Body of pancreas (tissue), 4 donors: ENCODE data around the gene CCDC70. TPM values are rescaled to one million over a fixed set of nuclear protein-coding genes. Genes with fewer than 3 reads are reported as not detected.

Experiments used
- ATAC-seq: fragments of 150-250 bp; one replicate; pipeline ENCODE4 v1.9.1; 2016
- DNase-seq, 4 donors: peaks; one replicate each; pipeline ENCODE4 v3.0.0-alpha.2; 2019
- H3K27ac ChIP-seq, 4 donors: fragments of 200-600 bp; sonication (generic); 1 replicate in 3 of 4; 2 replicates in 1 of 4; pipeline versions ENCODE4 v1.5.1 to v1.6.1; 2016 to 2019; ENCODE audit warnings: mild to moderate bottlenecking in 1 of 4, mixed read lengths in 1 of 4, moderate library complexity in 1 of 4
- H3K27me3 ChIP-seq, 2 donors: fragments of 200-600 bp; sonication (generic); one replicate each; pipeline ENCODE4 v1.6.0; 2016; ENCODE audit warnings: mild to moderate bottlenecking in 1 of 2
- H3K36me3 ChIP-seq, 2 donors: fragments of 200-600 bp; sonication (generic); replicated peaks in 1 of 2; 2 replicates each; pipeline ENCODE4 v1.5.1; 2016; ENCODE audit warnings: low read depth in 2 of 2; ENCODE audit not compliant: insufficient read depth in 1 of 2
- H3K4me1 ChIP-seq: fragments of 200-600 bp; sonication (generic); one replicate; pipeline ENCODE4 v1.6.0; 2016
- H3K4me3 ChIP-seq, 2 donors: fragments of 200-600 bp; sonication (generic); 1 replicate in 1 of 2; 2 replicates in 1 of 2; pipeline ENCODE4 v1.5.1; 2016 to 2019
- H3K9me3 ChIP-seq, 3 donors: fragments of 200-600 bp; sonication (generic); 1 replicate in 2 of 3; 2 replicates in 1 of 3; pipeline ENCODE4 v1.5.1; 2016
- CTCF ChIP-seq, 7 experiments: fragments of 450-650 bp in 4 of 7; fragments of 200-600 bp in 3 of 7; sonication (generic) in 3 of 7; IDR thresholded peaks; one replicate each; pipeline ENCODE4 v1.5.1; 2016 to 2019; ENCODE audit warnings: antibody characterized with exemption in 7 of 7
- POLR2A ChIP-seq, 3 donors: fragments of 450-650 bp; IDR thresholded peaks; one replicate each; pipeline ENCODE4 v1.6.1; 2016; ENCODE audit warnings: antibody characterized with exemption in 3 of 3, mild to moderate bottlenecking in 2 of 3
- WGBS, 2 donors: methylation state at CpG; one replicate each; pipeline ENCODE4 v1.1.5; 2017; 5-methylcytosine and 5-hydroxymethylcytosine counted together
- intact Hi-C: fragments of 100-400 bp; cut with DNase I; formaldehyde crosslinking; loops from one replicate; pipeline ENCODE4 v1.15.1; 2023
- total RNA-seq, 2 donors: library from RNA; depleted of rRNA; stranded (reverse); fragments of >200 nt; gene quantifications; one replicate each; pipeline ENCODE4 v1.1.0, GENCODE V29; 2016

CCDC70 gene
- total RNA-seq, 2 donors from 2014 or later: not detected

DNA sequence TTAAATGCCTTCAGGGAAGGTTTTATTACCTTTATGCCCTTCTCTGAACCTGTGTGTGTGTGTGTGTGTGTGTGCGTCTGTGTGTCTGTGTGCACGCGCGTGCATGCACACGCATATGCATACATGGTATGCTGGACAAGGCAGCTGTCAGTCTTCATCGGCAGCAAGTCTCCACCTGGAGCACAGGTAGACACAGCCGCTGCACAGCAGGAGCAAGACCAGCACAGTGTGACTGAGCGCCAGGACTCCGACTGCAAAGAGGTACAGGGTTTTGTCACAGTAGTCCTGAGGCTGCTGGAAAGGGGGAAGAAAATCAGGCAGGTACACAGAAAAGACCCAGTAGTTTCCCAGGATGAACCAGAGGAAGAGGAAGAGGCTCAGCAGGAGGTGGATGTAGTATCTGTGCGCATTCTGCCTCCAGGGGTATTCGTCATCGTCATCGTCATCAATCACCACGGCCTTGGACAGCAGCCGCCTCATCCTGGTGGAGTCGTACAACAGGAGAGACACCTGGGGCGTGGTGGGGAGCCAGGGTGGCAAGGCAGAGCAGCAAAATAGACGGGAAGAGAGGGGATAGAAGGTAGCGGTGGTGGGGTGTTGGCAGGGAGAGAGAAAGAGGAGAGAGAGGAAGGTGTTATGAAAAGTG lies 45.0 kb upstream of the CCDC70 start:
- no peaks in the 10 kb centered on the region for H3K36me3 ChIP-seq
- H3K4me3 ChIP-seq: no peak overlapping the region
- no peaks in the 10 kb centered on the region for H3K9me3 ChIP-seq
- H3K4me1 ChIP-seq: peaks cover 15% of the 10 kb centered on the region
- H3K27me3 ChIP-seq: no peaks in the 10 kb centered on the region
- ATAC-seq (no peak), DNase-seq (no peak)
- TF ChIP-seq CTCF (IDR thresholded peaks at IDR 0.05): no peak
- no peak for TF ChIP-seq POLR2A (IDR thresholded peaks at IDR 0.05)
- no peak overlapping the region for H3K27ac ChIP-seq
- intact Hi-C loops: loop anchor here (10.0 kb wide), 2 partner anchors 188 to 318 kb away; no protein-coding TSS in a partner anchor
- 80 to 84% methylated on average over 19 of the region's 19 CpGs for WGBS, 2 donors

DNA sequence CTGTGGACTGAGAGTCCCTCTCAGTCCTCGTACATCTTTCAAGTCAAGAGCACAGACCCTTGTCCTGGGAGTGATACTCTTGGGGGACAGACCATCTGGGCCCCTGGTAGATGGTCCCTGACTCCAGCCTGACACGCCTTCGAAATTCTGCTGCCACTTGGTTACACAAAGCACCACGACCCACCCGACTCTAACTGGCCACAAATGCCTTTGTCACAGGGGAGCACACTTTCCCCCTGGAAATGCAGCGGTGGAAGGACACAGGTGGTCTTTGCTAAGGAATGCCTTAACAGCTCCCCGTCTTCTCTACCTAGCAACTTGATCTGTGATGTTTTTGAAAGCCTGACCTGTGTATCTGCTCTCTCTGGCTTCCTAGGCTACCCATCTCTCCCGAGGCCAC lies 44.1 kb upstream of the CCDC70 start:
- 69 to 73% methylated on average over 8 of the region's 8 CpGs for WGBS, 2 donors
- no peak for ATAC-seq
- DNase-seq: no peak
- H3K4me3 ChIP-seq: no peak overlapping the region
- no peaks in the 10 kb centered on the region for H3K36me3 ChIP-seq
- H3K9me3 ChIP-seq: no peaks in the 10 kb centered on the region
- TF ChIP-seq CTCF (IDR thresholded peaks at IDR 0.05) (no peak), POLR2A (IDR thresholded peaks at IDR 0.05) (no peak)
- no peak overlapping the region for H3K27ac ChIP-seq
- intact Hi-C loops: loop anchor here (10.0 kb wide), 2 partner anchors 187 to 317 kb away; no protein-coding TSS in a partner anchor
- H3K4me1 ChIP-seq: peaks cover 15% of the 10 kb centered on the region
- H3K27me3 ChIP-seq: no peaks in the 10 kb centered on the region

- H3K4me1 ChIP-seq: peaks cover 15% of the 10 kb centered on the region
- no peaks in the 10 kb centered on the region for H3K27me3 ChIP-seq
- no peaks in the 10 kb centered on the region for H3K9me3 ChIP-seq
- no peak overlapping the region for H3K4me3 ChIP-seq
- TF ChIP-seq CTCF (IDR thresholded peaks at IDR 0.05) (no peak), POLR2A (IDR thresholded peaks at IDR 0.05) (no peak)
- ATAC-seq (no peak), DNase-seq (no peak)
- intact Hi-C loops: loop anchor here (10.0 kb wide), 2 partner anchors 187 to 317 kb away; no protein-coding TSS in a partner anchor
- no peaks in the 10 kb centered on the region for H3K36me3 ChIP-seq
- H3K27ac ChIP-seq: no peak overlapping the region
- WGBS, 2 donors: 81 to 90% methylated on average over 4 of the region's 4 CpGs
Measured at GRCh38 chr13:51818276-51818675, 43.5 kb upstream of the CCDC70 start.

GRCh38 chr13:51818781-51819511 lies 42.8 kb upstream of the CCDC70 start:
- TF ChIP-seq POLR2A (IDR thresholded peaks at IDR 0.05): no peak
- TF ChIP-seq CTCF (IDR thresholded peaks at IDR 0.05): no peak
- Histone ChIP-seq H3K9me3 (no peaks in the 10 kb centered on the region), H3K4me1 (peaks cover 15% of the 10 kb centered on the region), H3K27ac (no peak overlapping the region), H3K36me3 (no peaks in the 10 kb centered on the region), H3K27me3 (no peaks in the 10 kb centered on the region), H3K4me3 (no peak overlapping the region)
- ATAC-seq (no peak), DNase-seq (no peak)
- 82 to 89% methylated on average over 8 to 9 of the region's 9 CpGs for WGBS, 2 donors
- intact Hi-C loops: loop anchor here (10.0 kb wide), 2 partner anchors 186 to 316 kb away; no protein-coding TSS in a partner anchor
